Measurements from ENCODE around the gene TTC23L. TPM values are rescaled to one million over a fixed set of nuclear protein-coding genes. Genes with fewer than 3 reads are reported as not detected.

TTC23L gene
- total and polyA plus RNA-seq, 2 of the 8 experiments (the other 6 are each of a cell fraction or from before 2014, with no cell fraction given), result 1.1 to 2.4 TPM

- TF ChIP-seq, protein P1, sequence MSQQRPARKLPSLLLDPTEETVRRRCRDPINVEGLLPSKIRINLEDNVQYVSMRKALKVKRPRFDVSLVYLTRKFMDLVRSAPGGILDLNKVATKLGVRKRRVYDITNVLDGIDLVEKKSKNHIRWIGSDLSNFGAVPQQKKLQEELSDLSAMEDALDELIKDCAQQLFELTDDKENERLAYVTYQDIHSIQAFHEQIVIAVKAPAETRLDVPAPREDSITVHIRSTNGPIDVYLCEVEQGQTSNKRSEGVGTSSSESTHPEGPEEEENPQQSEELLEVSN (IDR thresholded peaks at IDR 0.05), result no peak
- TF ChIP-seq BACH1 (IDR thresholded peaks at IDR 0.05; ENCODE audit: low read length) (no peak), BCL11A (IDR thresholded peaks at IDR 0.05; ENCODE audit: low read depth in 2 of 2, low read length in 2 of 2) (no peak), TAF7 (optimal IDR thresholded peaks at IDR 0.05; ENCODE audit: borderline replicate concordance, low read depth, low read length) (no peak)
Observed at GRCh38 chr5:34881246-34881645, 42.3 kb downstream of the TTC23L start (continued).

All from H1 (cell line).